GM12878 (cell line): Measurements from ENCODE around the gene PPP1R3E. TPM values are rescaled to one million over a fixed set of nuclear protein-coding genes. Genes with fewer than 3 reads are reported as not detected.

Experiments used
- ATF7 ChIP-seq: fragments of 450-650 bp; IDR thresholded peaks from 2 replicates; pipeline ENCODE4 v1.6.1; 2016; ENCODE audit warnings: low read depth, mild to moderate bottlenecking
- CBFB ChIP-seq: IDR thresholded peaks from 2 replicates; pipeline ENCODE4 v1.6.1; 2016; ENCODE audit warnings: antibody characterized with exemption, low read depth
- CEBPZ ChIP-seq: fragments of 150-350 bp; IDR thresholded peaks from 2 replicates; pipeline ENCODE4 v1.6.1; 2016; ENCODE audit warnings: low read depth, low read length
- CHD2 ChIP-seq: IDR thresholded peaks from 2 replicates; pipeline ENCODE4 v1.6.1; 2011; ENCODE audit warnings: low read depth, low read length, improper control_type of control experiment, borderline replicate concordance
- CUX1 ChIP-seq: IDR thresholded peaks from 2 replicates; pipeline ENCODE4 v1.6.1; 2012; ENCODE audit warnings: improper control_type of control experiment, low read depth, low read length; ENCODE audit not compliant: insufficient replicate concordance
- E2F4 ChIP-seq: IDR thresholded peaks from 2 replicates; pipeline ENCODE4 v1.6.1; 2012; ENCODE audit warnings: low read depth, low read length, improper control_type of control experiment
- ETV6 ChIP-seq, 2 experiments: fragments of 450-650 bp in 1 of 2; IDR thresholded peaks in 1 of 2; conservative IDR thresholded peaks in 1 of 2; 2 replicates each; pipeline ENCODE4 v1.6.1; 2014; ENCODE audit warnings: antibody characterized with exemption in 1 of 2, borderline replicate concordance in 1 of 2, low read depth in 1 of 2, mild to moderate bottlenecking in 1 of 2, moderate library complexity in 1 of 2
- GABPA ChIP-seq: IDR thresholded peaks from 2 replicates; pipeline ENCODE4 v1.6.1; 2014; ENCODE audit warnings: antibody characterized with exemption, low read depth, mild to moderate bottlenecking, inconsistent platforms
- REST ChIP-seq: IDR thresholded peaks from 2 replicates; pipeline ENCODE4 v1.6.1; 2012; ENCODE audit warnings: mild to moderate bottlenecking, low read depth, low read length
- SKIL ChIP-seq: fragments of 450-650 bp; IDR thresholded peaks from 2 replicates; pipeline ENCODE4 v1.6.1; 2017; ENCODE audit warnings: mild to moderate bottlenecking, low read depth, inconsistent platforms; ENCODE audit not compliant: poor library complexity, severe bottlenecking
- SRF ChIP-seq, 2 experiments: IDR thresholded peaks; 2 replicates each; pipeline ENCODE4 v1.6.1; 2011; ENCODE audit warnings: low read depth in 2 of 2, low read length in 2 of 2, mild to moderate bottlenecking in 1 of 2, moderate library complexity in 1 of 2
- ZBED1 ChIP-seq: IDR thresholded peaks from 2 replicates; pipeline ENCODE4 v1.6.1; 2016; ENCODE audit warnings: borderline replicate concordance
- polyA plus RNA-seq, 11 experiments: library from polyadenylated mRNA; depleted of rRNA in 4 of 11; unstranded in 6 of 11; stranded (reverse) in 5 of 11; fragments of >200 nt; fragmentation: Nextera tagmentation in 4 of 11; fragmentation: Illumina TruSeq in 1 of 11; extraction: Ambion mirVana in 4 of 11; extraction: Trizol in 1 of 11; gene quantifications; 1 replicate in 1 of 11; 2 replicates in 10 of 11; pipeline versions ENCODE4 v1.2.1 to v1.2.3, GENCODE V29; 2011 to 2016; ENCODE audit warnings: inconsistent platforms in 2 of 11, missing spikeins in 2 of 11, low read depth in 1 of 11
- total RNA-seq, 4 experiments: library from RNA; depleted of rRNA in 3 of 4; stranded (reverse); fragments of >200 nt in 3 of 4; fragmentation: Illumina TruSeq in 1 of 4; extraction: Trizol in 1 of 4; gene quantifications; 2 replicates each; pipeline versions ENCODE4 v1.2.1 to v1.2.3, GENCODE V29; 2013 to 2021

The PPP1R3E gene
- total and polyA plus RNA-seq, 10 of the 15 experiments (the other 5 are each of a cell fraction or from before 2014, with no cell fraction given), result 4.6 to 26.4 (median 7.1) TPM

- no peak for TF ChIP-seq REST
- TF ChIP-seq ZBED1, result no peak
- TF ChIP-seq SRF (IDR thresholded peaks at IDR 0.05; ENCODE audit: low read depth in 2 of 2, low read length in 2 of 2), result no peak
- TF ChIP-seq ATF7, result no peak
- peak; percentile 77 for TF ChIP-seq CHD2
- TF ChIP-seq ETV6 (conservative IDR thresholded peaks at IDR 0.05 in 1 of 2, IDR thresholded peaks at IDR 0.05 in 1 of 2; ENCODE audit: borderline replicate concordance in 1 of 2, low read depth in 1 of 2), result no peak
- TF ChIP-seq CBFB, result no peak
- no peak for TF ChIP-seq E2F4
- no peak for TF ChIP-seq CEBPZ
- TF ChIP-seq CUX1, result no peak
- no peak for TF ChIP-seq SKIL
- TF ChIP-seq GABPA, result no peak
Measured at GRCh38 chr14:23294734-23295561, 7.7 kb downstream of the PPP1R3E start (continued).
